AG04449 (cell line): ENCODE measurements around the gene LRP1.

Experiments used
- CTCF ChIA-PET: fragments of 350-600 bp; formaldehyde crosslinking; extraction: SDS; loops from one replicate; lab custom pipeline; 2021; ENCODE audit warnings: antibody characterized with exemption; lab: Yijun Ruan, JAX
- POLR2A ChIA-PET: fragments of 400-600, 350-600 bp; formaldehyde crosslinking; extraction: SDS; loops from one replicate; lab custom pipeline; 2020; ENCODE audit warnings: antibody characterized with exemption, inconsistent platforms; lab: Yijun Ruan, JAX
- DNase-seq: peaks from one replicate; pipeline ENCODE4 v3.0.0-alpha.2; 2010; ENCODE audit warnings: low read depth, low spot score
- H3K4me3 ChIP-seq: 2 replicates; pipeline ENCODE4 v1.5.1; 2011; ENCODE audit warnings: low read depth, mild to moderate bottlenecking, control low read depth, low read length
- TF ChIP-seq, protein P1 (sequence below): IDR thresholded peaks from one replicate; pipeline ENCODE4 v1.5.1; 2011; ENCODE audit warnings: mild to moderate bottlenecking, moderate library complexity, low read length, control low read depth, inconsistent platforms; ENCODE audit not compliant: insufficient read depth; ENCODE audit errors: missing control alignments

Gene LRP1

GRCh38 chr12:57212701-57213057 lies 84.4 kb downstream of the LRP1 start:
- ChIA-PET POLR2A (interaction anchor here (0.6 to 2.3 kb wide), 5 partner anchors 10 to 85 kb away, joined by 3 to 16 read pairs (median 4); partner anchors contain the start of gene SHMT2), CTCF (interaction anchor here (0.8 to 11.4 kb wide), 16 partner anchors 13 to 246 kb away, joined by 3 to 393 read pairs (median 19); partner anchors contain the start of genes GLI1, INHBE, SHMT2 and STAC3)
- TF ChIP-seq, protein P1, sequence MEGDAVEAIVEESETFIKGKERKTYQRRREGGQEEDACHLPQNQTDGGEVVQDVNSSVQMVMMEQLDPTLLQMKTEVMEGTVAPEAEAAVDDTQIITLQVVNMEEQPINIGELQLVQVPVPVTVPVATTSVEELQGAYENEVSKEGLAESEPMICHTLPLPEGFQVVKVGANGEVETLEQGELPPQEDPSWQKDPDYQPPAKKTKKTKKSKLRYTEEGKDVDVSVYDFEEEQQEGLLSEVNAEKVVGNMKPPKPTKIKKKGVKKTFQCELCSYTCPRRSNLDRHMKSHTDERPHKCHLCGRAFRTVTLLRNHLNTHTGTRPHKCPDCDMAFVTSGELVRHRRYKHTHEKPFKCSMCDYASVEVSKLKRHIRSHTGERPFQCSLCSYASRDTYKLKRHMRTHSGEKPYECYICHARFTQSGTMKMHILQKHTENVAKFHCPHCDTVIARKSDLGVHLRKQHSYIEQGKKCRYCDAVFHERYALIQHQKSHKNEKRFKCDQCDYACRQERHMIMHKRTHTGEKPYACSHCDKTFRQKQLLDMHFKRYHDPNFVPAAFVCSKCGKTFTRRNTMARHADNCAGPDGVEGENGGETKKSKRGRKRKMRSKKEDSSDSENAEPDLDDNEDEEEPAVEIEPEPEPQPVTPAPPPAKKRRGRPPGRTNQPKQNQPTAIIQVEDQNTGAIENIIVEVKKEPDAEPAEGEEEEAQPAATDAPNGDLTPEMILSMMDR = no peak
- no peak overlapping the region for H3K4me3 ChIP-seq
- no peak for DNase-seq

DNA sequence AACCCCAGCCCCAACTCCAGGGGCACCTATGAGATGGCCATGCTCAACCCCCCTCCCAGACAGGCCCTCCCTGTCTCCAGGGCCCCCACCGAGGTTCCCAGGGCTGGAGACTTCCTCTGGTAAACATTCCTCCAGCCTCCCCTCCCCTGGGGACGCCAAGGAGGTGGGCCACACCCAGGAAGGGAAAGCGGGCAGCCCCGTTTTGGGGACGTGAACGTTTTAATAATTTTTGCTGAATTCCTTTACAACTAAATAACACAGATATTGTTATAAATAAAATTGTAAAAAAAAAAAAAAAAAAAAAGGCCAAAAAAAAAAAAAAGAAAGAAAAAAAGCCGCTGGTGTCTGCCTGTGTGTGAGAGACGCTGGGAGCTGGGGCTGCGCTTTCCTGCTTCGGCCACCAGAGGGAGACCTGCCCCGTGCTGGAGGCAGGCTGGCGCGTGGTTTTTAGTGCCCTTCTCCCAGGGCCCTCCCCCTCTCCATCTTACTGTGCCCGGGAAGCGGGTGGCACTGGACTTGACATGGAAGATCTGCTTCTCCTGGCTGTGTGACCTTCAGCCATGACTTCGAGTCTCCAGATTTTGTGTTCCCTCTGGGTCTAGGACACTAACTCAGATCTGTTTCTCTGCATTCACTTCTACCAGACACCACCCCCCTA lies 84.9 kb downstream of the LRP1 start:
- no peak for DNase-seq
- H3K4me3 ChIP-seq = no peak overlapping the region
- POLR2A ChIA-PET = interaction anchor here (0.5 to 2.3 kb wide), 9 partner anchors 11 to 85 kb away, joined by 3 to 16 read pairs (median 3); partner anchors contain the start of gene SHMT2
- CTCF ChIA-PET = interaction anchor here (0.6 to 11.4 kb wide), 32 partner anchors 13 to 324 kb away, joined by 3 to 393 read pairs (median 7); partner anchors contain the start of genes GLI1, INHBE, LRP1 and SHMT2
- TF ChIP-seq, protein P1 = peak; percentile 89

- H3K4me3 ChIP-seq = no peak overlapping the region
- POLR2A ChIA-PET = interaction anchor here (0.5 to 2.3 kb wide), 9 partner anchors 12 to 63 kb away, joined by 3 to 16 read pairs (median 3); partner anchors contain the start of gene SHMT2
- CTCF ChIA-PET = interaction anchor here (0.6 to 11.4 kb wide), 44 partner anchors 8 to 323 kb away, joined by 3 to 393 read pairs (median 4); partner anchors contain the start of genes GLI1, INHBE, LRP1 and SHMT2
- DNase-seq = no peak
- TF ChIP-seq, protein P1 = no peak
Observed at GRCh38 chr12:57213763-57214397, 85.6 kb downstream of the LRP1 start.

DNA sequence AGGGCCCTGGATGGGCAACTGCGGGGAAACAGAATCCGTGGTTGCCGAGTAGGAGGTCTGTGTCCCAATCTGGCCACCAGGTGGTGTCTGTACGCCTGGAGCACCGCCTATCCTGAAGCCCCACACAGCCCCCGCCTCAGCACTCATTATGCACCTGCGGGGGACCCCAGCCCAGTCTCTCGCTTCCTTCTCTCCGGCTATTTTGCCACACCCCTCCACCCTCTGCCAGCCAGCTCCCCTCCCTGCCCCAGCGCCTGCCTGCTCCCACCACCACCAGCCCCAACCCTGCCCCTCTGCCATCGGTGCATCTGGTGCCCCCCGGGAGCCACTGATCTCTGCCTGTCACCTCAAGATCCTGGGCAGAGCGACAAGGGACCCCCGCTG lies 86.1 kb downstream of the LRP1 start:
- CTCF ChIA-PET = interaction anchor here (0.6 to 11.4 kb wide), 43 partner anchors 9 to 290 kb away, joined by 3 to 393 read pairs (median 5); partner anchors contain the start of genes GLI1, INHBE, LRP1 and SHMT2
- TF ChIP-seq, protein P1 = peak; percentile 73
- no peak for DNase-seq
- H3K4me3 ChIP-seq = no peak overlapping the region
- POLR2A ChIA-PET = interaction anchor here (0.9 to 2.3 kb wide), 6 partner anchors 12 to 27 kb away, joined by 3 to 16 read pairs (median 4); partner anchors contain the start of gene SHMT2

- ChIA-PET CTCF (interaction anchor here (1.1 to 11.4 kb wide), 17 partner anchors 9 to 271 kb away, joined by 3 to 393 read pairs (median 16); partner anchors contain the start of genes SHMT2, STAC3 and STAT6), POLR2A (interaction anchor here (1.1 to 2.3 kb wide), 2 partner anchors 25 to 26 kb away, joined by 3 to 16 read pairs; no protein-coding TSS in a partner anchor)
- DNase-seq = no peak
- H3K4me3 ChIP-seq = no peak overlapping the region
- TF ChIP-seq, protein P1 = no peak
Observed at GRCh38 chr12:57215065-57215464, 86.8 kb downstream of the LRP1 start.
